ENCODE data around the gene TDP1.
A peak's percentile ranks its signal among the peaks of the same experiment; 100 is the strongest.
"Not testable (repeated sequence)": the region's sequence is repeated elsewhere in the genome, so short reads cannot be mapped to it uniquely, and the experiment has no call there.

Gene TDP1

DNA sequence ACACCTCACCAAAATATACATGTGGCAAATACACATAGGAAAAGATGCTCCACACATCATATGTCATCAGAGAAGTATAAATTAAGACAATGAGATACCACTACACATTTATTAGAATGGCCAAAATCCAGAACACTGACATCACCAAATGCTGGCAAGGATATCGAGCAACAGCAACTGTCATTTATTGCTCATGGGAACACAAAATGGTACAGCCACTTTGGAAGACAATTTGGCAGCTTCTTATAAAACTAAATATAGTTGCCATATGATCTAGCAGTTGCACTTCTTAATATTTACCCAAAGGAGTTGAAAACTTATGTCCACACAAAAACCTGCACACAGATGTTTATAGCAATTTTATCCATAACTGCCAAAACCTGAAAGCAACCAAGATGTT is 99.1 kb downstream of the TDP1 start:
- DNase-seq: no peak

DNA sequence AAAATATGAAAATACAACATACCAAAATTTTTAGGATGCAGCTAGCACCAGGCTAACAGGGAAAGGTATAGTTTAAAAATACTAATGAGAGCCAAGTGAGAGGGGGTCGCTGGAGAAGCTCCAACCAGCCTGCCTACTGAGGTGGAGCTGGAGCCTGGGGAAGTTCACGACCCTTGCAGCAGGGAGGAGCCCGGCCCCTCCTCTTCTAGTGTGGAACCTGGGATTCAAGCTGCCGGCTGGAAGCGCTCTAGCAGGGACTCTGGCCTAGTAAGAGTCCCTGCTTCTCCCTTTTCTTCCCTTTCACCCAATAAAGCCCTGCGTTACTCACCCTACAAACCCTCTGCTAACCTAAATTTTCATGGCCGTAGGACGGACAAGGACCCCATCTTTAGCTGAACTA is 101.1 kb downstream of the TDP1 start:
- no peak for DNase-seq

DNA sequence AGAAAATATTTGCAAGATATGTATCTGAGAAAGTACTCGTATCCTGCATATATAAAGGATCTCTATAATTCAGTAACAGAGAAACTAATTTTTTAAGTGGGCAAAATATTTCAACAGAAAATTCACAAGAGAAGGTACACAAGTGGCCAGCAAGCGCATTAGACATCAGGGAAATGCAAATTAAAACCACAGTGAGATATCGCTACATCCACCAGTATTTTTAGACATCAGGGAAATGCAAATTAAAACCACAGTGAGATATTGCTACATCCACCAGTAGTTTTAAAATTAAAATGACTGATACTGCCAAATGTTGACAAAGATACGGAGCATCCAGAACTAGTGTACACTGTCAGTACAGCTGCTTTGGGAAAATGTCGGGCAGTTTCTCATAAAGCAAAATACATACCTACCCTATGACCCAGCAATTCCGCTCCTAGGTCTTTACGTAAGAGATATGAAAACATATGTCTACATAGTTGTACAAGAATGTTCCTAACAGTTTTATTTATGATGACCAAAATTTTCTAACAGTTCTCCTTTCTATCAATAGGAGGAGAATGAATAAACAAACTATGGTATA is 103.2 kb downstream of the TDP1 start:
- DNase-seq: no peak

DNA sequence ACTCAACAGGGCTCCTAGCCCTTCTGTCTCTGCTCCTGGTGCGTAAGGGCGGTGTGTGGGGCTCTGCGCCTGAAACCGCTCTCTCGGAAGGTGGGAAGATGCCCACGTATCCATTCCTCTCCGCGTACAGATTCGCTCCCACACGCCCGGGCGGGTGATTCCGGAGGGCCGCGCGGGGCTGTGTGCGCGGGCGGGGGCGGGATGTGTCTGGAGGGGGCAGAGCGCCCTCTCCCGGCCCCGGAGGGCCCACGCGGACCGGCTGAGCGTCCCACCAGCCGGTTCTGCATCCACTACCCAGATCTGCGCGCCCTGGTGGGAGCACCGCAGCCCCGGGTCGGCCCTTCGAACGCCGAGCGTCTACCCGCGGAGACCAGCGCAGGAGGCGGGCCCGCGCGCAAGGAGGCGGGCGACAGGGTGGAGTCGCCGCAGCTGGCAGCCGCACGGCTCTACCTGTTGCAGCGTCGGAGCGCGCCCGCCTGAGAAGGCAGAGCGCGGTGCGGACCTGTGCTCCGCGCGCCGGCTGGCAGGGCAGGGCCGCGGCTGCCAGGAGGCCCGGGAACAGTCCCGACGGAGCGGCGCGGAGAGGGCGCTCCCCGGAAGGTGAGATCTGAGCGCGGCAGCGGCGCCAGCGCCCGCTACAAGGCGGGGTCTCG is 104.7 kb downstream of the TDP1 start:
- peak; percentile 82 for DNase-seq

DNA sequence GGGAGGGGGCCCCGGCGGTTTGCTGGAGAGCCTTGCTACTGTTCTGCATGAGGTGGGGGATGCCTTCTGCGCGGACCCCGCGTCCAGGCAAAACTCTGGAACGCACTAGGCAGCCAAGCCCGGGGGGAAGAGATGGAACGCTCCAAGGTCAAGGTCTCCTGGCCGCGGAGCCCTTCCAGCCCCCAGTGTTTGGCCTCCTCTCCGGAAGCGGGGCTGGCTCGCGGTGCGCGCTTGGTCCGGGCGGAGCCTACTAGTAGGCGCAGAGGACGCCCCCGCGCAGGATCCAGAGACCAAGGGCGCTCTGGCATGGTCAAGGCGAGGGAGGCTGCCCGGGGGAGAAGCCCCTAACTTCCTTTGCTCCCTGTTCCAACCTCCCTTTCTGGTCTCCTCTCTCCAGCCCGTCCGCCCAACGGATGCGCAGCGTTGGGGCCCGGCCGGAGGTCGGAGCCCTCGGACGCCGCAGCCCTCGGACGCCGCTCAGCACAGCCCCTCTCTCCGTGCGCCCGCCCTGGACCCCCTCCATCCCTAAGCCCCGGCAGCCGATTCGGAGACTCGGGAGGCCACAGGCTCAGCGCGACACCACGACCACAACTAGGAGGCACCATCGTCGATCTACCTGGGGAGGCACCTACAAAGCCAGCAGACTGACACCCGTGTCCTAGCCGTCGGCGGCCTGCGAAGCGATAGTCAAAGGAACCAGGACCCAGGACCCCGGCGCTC is 105.4 kb downstream of the TDP1 start:
- peak; percentile 59 for DNase-seq

DNA sequence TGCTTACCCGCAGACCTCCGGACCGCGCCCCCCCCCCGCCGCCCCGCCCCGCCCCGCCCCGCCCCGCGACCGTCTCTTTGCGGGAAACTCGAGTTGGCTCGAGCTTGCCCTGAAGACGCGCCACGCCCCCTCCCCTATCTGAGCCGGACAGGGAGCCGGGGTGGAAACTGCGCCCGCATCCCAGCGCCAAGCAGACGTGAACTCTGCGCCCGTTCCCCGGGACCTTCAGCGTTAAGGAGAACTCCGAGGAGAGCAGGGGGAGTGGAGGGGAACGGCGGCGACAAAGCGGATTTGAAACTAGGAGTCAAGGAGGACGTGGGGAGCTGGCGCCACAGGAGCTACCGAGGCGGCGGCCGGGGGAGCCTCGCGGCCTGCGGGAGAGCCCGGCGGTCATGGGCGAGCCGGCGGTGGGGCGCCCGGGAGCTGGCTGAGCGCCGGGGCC is 106.0 kb downstream of the TDP1 start, which contains the start of gene KCNK13:
Gene KCNK13 (plus strand): TSS at position 310 of the 442 bp plus-strand sequence. CDS start 212 bp downstream, outside the sequence.
- peak; percentile 59 for DNase-seq

DNA sequence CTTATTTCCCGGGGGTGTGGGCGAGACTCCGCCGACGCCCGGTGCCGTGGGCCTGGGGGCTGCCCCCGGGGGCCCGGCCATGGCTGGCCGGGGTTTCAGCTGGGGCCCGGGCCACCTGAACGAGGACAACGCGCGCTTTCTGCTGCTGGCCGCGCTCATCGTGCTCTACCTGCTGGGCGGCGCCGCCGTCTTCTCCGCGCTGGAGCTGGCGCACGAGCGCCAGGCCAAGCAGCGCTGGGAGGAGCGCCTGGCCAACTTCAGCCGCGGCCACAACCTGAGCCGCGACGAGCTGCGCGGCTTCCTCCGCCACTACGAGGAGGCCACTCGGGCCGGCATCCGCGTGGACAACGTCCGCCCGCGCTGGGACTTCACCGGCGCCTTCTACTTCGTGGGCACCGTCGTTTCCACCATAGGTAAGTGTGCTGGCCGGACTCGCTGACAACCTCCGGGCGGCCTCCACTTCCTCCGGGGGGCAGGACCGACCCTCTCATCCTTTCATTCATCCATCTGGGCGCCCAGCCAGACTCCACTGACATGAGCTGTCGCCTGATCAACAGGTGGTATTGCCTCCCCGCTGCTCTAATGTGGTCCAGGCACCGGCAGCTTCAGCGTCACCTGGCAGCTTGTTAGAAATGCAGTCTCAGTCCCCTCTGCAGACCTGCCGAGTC is 106.5 kb downstream of the TDP1 start:
- peak; percentile 56 for DNase-seq

DNA sequence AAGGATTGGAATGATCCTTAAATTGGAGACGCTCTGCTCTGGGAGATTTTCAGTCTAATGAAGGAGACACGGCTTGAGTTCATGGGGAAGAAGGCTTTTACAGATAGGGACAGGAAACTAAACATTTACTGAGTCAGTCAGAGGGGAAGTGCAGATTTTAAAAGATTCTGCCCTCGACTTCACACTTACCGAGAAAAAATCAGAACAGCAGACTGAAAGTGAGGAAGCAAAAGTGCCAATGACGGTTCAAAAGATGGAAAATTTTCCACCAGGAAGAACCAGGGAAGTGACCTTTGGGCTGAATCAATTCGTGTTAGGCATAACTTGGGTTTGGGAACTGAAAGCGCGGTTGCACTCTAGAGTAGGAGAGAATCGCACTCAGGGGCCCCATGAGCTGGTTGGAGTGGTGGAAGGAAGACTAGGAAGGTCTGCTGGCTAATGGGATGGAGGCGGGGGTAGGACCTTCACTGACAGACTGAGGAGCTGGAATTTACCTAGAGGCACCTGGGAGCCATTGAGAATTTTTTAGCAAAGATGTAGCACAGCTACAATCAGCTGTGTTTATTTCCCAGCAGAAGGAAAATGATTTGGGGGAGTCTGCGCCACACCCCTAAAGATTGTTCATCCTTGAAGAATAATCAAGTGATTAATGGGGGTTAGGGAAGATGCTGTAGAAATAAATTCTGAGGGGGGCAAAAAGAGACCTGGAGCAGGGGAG is 107.3 kb downstream of the TDP1 start:
- DNase-seq: no peak

DNA sequence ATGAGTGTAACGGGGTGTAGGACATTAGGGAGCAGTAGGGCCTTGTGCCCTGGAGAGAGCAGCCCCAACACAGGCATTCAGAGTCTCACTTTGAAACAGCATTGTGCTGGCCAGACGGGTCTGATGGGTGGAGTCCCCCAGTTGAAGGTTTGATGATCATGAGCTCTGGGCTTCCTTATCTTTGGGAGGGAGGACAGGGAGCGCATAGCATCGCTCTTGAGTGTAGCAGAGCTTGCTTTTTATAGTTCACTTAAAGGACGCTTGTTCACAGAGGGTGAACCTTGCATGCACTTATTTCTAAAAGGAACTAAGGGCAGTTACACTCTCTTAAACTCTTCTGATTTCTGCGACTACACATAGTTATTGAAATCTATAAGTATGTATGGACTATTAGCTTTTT is 116.6 kb downstream of the TDP1 start:
- DNase-seq: no peak

DNA sequence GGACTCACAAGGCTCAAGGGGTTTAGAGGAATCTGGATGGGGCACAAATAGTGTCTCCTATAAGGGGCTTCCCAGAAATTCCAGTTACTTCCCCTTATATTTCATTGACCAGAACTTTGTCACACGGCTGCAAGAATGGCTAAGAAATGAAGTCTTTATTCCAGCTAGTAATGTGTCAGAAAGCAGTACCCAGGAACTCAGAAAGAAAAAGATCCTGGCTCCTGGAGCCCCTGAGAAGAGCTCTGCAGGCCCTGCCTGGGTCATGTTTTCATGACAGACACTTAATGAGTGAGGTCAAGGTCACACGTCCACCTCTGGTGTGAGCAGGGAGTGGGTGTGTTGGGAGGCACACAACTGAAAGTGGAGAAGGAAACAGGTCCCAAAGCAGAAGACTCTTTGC is 123.8 kb downstream of the TDP1 start:
- no peak for DNase-seq

DNA sequence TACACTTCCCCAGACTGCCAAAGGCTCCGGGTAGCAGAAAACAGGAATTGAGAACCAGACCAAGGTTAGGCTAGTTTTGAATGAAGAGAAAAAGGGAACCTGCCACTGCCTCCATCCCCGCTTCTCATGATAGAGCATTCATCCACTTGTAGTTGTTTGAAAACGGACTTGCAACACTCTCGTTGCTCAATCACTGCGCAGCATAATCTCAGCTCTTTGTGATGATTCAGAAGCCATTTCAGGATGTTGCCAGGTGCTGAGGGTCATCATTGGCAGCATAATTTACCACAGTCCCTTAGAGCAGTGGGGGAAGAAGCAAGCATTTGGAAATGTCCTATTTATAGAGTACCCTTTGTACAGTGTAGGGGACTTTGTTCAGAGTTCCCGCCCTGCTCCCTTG is 131.7 kb downstream of the TDP1 start:
- no peak for DNase-seq

DNA sequence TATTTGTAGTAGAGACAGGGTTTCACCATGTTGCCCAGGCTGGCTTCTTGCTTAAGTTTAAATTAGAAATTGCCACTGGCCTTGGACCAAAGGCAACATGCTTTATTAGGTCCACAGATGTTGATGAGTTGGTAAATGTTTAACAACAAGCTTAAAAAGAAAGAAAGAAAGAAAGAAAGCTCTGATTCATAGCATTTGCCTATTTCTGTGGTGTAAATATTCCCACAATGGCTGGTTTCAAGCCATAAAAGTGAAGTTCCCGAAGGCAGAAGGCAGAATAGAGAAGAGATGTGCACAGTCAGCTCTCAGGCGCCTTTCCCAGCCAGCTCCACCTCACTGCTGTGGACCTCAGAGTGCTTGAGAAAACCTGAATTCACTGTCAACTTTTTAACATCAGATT is 132.4 kb downstream of the TDP1 start:
- DNase-seq: no peak

DNA sequence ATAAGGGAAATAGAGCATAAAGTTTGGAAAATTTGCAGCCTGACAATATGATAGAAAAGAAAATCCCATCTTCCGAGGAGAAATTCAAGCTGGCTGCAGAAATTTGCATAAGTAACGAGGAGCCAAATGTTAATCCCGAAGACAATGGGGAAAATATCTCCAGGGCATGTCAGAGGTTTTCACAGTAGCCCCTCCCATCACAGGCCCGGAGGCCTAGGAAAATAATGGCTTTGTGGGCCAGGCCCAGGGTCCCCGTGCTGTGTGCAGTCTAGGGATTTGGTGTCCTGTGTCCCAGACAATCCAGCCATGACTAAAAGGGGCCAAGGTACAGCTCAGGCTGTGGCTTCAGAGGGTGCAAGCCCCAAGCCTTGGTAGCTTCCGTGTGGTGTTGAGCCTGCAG is 133.8 kb downstream of the TDP1 start:
- DNase-seq: not testable (repeated sequence)

DNA sequence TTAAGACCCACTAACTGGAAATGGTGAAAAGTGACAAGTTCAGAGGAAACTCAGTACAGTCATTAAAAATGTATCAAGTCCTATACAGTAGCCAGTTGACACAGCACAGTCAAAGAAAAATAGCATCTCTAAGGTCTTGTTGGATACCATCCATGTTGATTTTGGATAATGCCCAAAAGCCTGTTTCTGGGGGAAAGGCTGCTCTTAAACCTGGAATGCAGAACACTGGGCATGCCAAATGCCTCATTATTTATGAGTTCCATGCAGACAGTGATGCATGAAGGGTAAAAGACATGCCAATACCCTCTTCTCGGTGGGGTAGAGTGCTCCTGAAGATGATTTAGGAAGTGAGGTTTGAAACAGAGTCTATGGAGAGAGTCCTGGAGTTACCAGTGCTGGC is 135.7 kb downstream of the TDP1 start:
- no peak for DNase-seq

DNA sequence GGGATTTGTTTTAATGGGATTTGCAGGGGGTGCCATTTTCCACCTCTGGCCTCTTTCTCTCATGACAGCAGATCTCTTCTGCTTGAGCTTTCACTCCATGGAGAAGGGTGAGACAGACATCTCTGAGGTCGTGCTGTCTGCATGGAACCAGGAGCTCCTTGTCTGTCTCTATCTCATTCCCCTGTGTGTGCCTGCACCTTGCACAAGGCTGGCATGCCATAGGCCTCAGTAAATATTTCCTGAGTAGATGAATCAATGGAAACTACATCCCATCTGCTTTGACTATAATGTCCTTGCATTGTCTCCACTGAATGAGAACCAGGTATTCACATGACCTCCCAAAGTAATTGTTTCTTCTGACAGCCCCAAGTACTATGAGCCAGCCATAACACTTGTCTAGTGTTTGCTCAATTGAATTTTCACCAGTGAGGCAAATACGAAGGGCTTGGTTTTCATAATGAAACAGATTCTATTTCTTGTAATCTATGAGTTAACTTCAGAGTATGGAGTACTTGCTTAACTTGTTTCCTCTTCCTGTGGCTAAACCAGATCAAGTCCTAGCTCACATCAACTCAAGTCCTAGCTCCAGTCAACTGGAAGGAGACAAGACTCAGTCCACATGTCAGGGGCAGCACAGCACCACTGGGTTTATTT is 138.3 kb downstream of the TDP1 start:
- DNase-seq: no peak

Data from activated CD8-positive, alpha-beta memory T cell treated with anti-CD3 and anti-CD28 coated beads, Interleukin-2, amount 50 U/mL, for 48 hours (primary cell).